GM12892 (cell line): ENCODE data around the gene CACNB4.
"Not testable (repeated sequence)": the region's sequence is repeated elsewhere in the genome, so short reads cannot be mapped to it uniquely, and the experiment has no call there.

ENCODE experiments used
- POLR2AphosphoS5 ChIP-seq: IDR thresholded peaks from 2 replicates; pipeline ENCODE4 v1.6.1; 2011; ENCODE audit warnings: low read depth, low read length, control low read depth
- TAF1 ChIP-seq: IDR thresholded peaks from 2 replicates; pipeline ENCODE4 v1.6.1; 2011; ENCODE audit warnings: low read depth, mild to moderate bottlenecking, control low read depth, low read length, borderline replicate concordance

DNA sequence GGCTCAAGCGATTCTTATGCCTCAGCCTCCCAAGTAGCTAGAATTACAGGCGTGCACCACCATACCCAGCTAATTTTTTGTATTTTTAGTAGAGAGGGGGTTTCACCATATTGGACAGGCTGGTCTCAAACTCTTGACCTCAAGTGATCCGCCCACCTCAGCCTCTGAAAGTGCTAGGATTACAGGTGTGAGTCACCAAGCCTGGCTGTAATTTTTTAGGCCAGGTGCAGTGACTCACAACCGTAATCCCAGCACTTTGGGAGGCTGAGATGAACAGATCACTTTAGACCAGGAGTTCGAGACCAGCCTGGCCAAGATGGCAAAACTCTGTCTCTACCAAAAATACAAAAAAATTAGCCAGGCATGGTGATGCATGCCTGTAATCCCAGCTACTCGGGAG lies 304.4 kb downstream of the CACNB4 start:
- not testable (repeated sequence) for TF ChIP-seq TAF1, POLR2AphosphoS5
